PFSK-1 (cell line): ENCODE measurements around the gene ZNF429. TPM values are rescaled to one million over a fixed set of nuclear protein-coding genes. Genes with fewer than 3 reads are reported as not detected.

Experiments
- FOXP2 ChIP-seq: optimal IDR thresholded peaks from 2 replicates; pipeline ENCODE3; 2011; ENCODE audit warnings: borderline replicate concordance, control low read depth, inconsistent platforms; ENCODE audit not compliant: insufficient read depth; ENCODE audit errors: extremely low read length, extremely low read depth
- POLR2AphosphoS5 ChIP-seq: IDR thresholded peaks from 2 replicates; pipeline ENCODE4 v1.6.1; 2012; ENCODE audit warnings: low read depth, mild to moderate bottlenecking, control low read depth, low read length, moderate library complexity
- REST ChIP-seq, 2 experiments: IDR thresholded peaks; 2 replicates each; pipeline versions ENCODE4 v1.6.1 to v1.8.0; 2011 to 2012; ENCODE audit warnings: low read depth in 2 of 2, low read length in 2 of 2, control low read depth in 1 of 2, inconsistent platforms in 1 of 2, mild to moderate bottlenecking in 1 of 2, moderate library complexity in 1 of 2; ENCODE audit not compliant: insufficient read depth in 1 of 2
- SIN3A ChIP-seq: IDR thresholded peaks from 2 replicates; pipeline ENCODE4 v1.6.1; 2012; ENCODE audit warnings: mild to moderate bottlenecking, low read length, moderate library complexity, borderline replicate concordance; ENCODE audit not compliant: insufficient read depth
- TAF1 ChIP-seq: IDR thresholded peaks from 2 replicates; pipeline ENCODE4 v1.6.1; 2012; ENCODE audit warnings: low read length, control low read depth, borderline replicate concordance; ENCODE audit not compliant: insufficient read depth
- polyA plus RNA-seq: library from polyadenylated mRNA; unstranded; fragments of >200 nt; gene quantifications from one replicate; pipeline ENCODE4 v1.2.1, GENCODE V29; 2012; ENCODE audit warnings: low read depth, missing spikeins; ENCODE audit not compliant: insufficient read length

ZNF429 gene
- polyA plus RNA-seq = 0.45 TPM

GRCh38 chr19:21505459-21506451, at the start of gene ZNF429:
ZNF429 (plus strand) TSS chr19:21505602; CDS start chr19:21505772, 170 bp downstream.
- TF ChIP-seq POLR2AphosphoS5 (peak; percentile 79), TAF1 (peak; percentile 69; the same call in 1 of the 2 replicates), REST (IDR thresholded peaks at IDR 0.05; ENCODE audit: insufficient read depth in 1 of 2, low read depth in 2 of 2, low read length in 2 of 2) (no peak)

GRCh38 chr19:21460686-21461085, 44.7 kb upstream of the ZNF429 start:
- TF ChIP-seq REST (IDR thresholded peaks at IDR 0.05; ENCODE audit: insufficient read depth in 1 of 2, low read depth in 2 of 2, low read length in 2 of 2) = no peak

- TF ChIP-seq FOXP2 = no peak
- no peak for TF ChIP-seq SIN3A
- TF ChIP-seq REST (IDR thresholded peaks at IDR 0.05; ENCODE audit: insufficient read depth in 1 of 2, low read depth in 2 of 2, low read length in 2 of 2) = no peak
- TF ChIP-seq TAF1 = no peak
- no peak for TF ChIP-seq POLR2AphosphoS5
Measured at GRCh38 chr19:21462540-21462939, 42.9 kb upstream of the ZNF429 start.

GRCh38 chr19:21463449-21464105, 41.8 kb upstream of the ZNF429 start:
- TF ChIP-seq POLR2AphosphoS5 (peak; percentile 70; the same call in 1 of the 2 replicates), FOXP2 (no peak)

GRCh38 chr19:21466627-21467026, 38.8 kb upstream of the ZNF429 start:
- TF ChIP-seq SIN3A = no peak
- no peak for TF ChIP-seq POLR2AphosphoS5
- TF ChIP-seq TAF1 = no peak

GRCh38 chr19:21468791-21469190, 36.6 kb upstream of the ZNF429 start:
- no peak for TF ChIP-seq SIN3A
- no peak for TF ChIP-seq TAF1
- TF ChIP-seq POLR2AphosphoS5 = no peak
- no peak for TF ChIP-seq REST (IDR thresholded peaks at IDR 0.05; ENCODE audit: insufficient read depth in 1 of 2, low read depth in 2 of 2, low read length in 2 of 2)
- no peak for TF ChIP-seq FOXP2
